ENCODE data around the gene PHLPP1.
A peak's percentile ranks its signal among the peaks of the same experiment; 100 is the strongest.

Gene PHLPP1

GRCh38 chr18:62736077-62736855, 20.9 kb downstream of the PHLPP1 start:
- no peaks in the 10 kb centered on the region for H3K36me3 ChIP-seq (replicated peaks; ENCODE audit: insufficient read depth, low read length)
- no peaks in the 10 kb centered on the region for H4K20me1 ChIP-seq (ENCODE audit: insufficient read depth, low read length)
- no peak for TF ChIP-seq CTCF (IDR thresholded peaks at IDR 0.05; ENCODE audit: low read length)
- TF ChIP-seq EZH2 (optimal IDR thresholded peaks at IDR 0.05; ENCODE audit: low read depth, low read length), result no peak
- TF ChIP-seq EZH2phosphoT487 (IDR thresholded peaks at IDR 0.05; ENCODE audit: low read length), result no peak
- H3K9ac ChIP-seq (ENCODE audit: low read length), result no peak overlapping the region
- no peak overlapping the region for H3K4me2 ChIP-seq (ENCODE audit: low read depth, low read length)
- DNase-seq, result no peak
- H3K9me2 ChIP-seq (replicated peaks; ENCODE audit: insufficient read depth, low read length), result no peaks in the 10 kb centered on the region
- peaks cover 12% of the 10 kb centered on the region; the same call in 1 of the 2 replicates for H3K79me2 ChIP-seq (ENCODE audit: low read length)
- no peaks in the 10 kb centered on the region for H3K27me3 ChIP-seq (replicated peaks; ENCODE audit: insufficient read depth, low read length)
- H3F3A ChIP-seq (ENCODE audit: insufficient read depth, low read length), result no peaks in the 10 kb centered on the region
- H3K4me1 ChIP-seq (ENCODE audit: low read length), result peaks cover 6% of the 10 kb centered on the region; the same call in 1 of the 2 replicates
- H2AFZ ChIP-seq (ENCODE audit: low read length), result no peak overlapping the region
- no peaks in the 10 kb centered on the region for H3K9me3 ChIP-seq (replicated peaks; ENCODE audit: insufficient read depth, low read length)
- H3K27ac ChIP-seq (ENCODE audit: low read length), result no peak overlapping the region
- H3K4me3 ChIP-seq (ENCODE audit: low read length), result no peak overlapping the region

DNA sequence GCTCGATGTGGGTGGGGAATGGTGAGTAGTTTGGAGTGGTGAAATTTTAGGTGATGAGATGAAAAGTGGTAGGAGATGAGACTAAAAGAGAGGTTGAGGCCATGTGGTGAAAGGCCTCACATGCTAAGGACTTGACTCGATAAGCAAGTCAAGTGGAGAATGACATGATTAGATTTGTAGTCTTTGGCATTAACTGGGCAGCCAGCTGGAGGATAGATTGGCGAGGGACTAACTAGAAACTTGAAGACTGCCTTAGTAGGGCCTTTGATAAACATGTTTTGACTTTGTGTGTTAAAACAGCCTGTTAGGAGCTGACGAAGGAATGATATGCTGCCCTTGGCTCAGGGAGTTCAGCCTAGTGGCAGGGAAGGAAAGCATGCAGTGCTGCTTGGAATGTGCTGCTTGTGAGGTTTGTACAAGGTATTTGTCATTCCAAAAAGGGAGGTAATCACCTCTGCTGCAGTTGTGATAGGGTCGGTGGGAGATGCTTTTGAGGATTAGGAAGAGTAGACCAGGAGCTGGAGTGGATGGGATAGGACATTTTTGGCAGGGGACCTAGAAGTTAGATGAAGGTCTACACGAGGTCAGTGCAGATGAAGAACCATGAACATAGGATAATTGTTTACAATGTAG, 22.0 kb downstream of the PHLPP1 start:
- no peak overlapping the region for H3K9ac ChIP-seq (ENCODE audit: low read length)
- H3K36me3 ChIP-seq (replicated peaks; ENCODE audit: insufficient read depth, low read length), result no peaks in the 10 kb centered on the region

GRCh38 chr18:62738639-62739038, 23.3 kb downstream of the PHLPP1 start:
- H3K36me3 ChIP-seq (replicated peaks; ENCODE audit: insufficient read depth, low read length), result no peaks in the 10 kb centered on the region
- H4K20me1 ChIP-seq (ENCODE audit: insufficient read depth, low read length), result no peaks in the 10 kb centered on the region
- no peak for TF ChIP-seq CTCF (IDR thresholded peaks at IDR 0.05; ENCODE audit: low read length)
- no peak for TF ChIP-seq EZH2 (optimal IDR thresholded peaks at IDR 0.05; ENCODE audit: low read depth, low read length)
- TF ChIP-seq EZH2phosphoT487 (IDR thresholded peaks at IDR 0.05; ENCODE audit: low read length), result no peak
- H3K27ac ChIP-seq (ENCODE audit: low read length), result no peak overlapping the region
- H3K4me2 ChIP-seq (ENCODE audit: low read depth, low read length), result no peak overlapping the region
- H2AFZ ChIP-seq (ENCODE audit: low read length), result no peak overlapping the region
- H3K27me3 ChIP-seq (replicated peaks; ENCODE audit: insufficient read depth, low read length), result no peaks in the 10 kb centered on the region
- peaks cover 6% of the 10 kb centered on the region; the same call in 1 of the 2 replicates for H3K4me1 ChIP-seq (ENCODE audit: low read length)
- no peaks in the 10 kb centered on the region for H3F3A ChIP-seq (ENCODE audit: insufficient read depth, low read length)
- H3K9me2 ChIP-seq (replicated peaks; ENCODE audit: insufficient read depth, low read length), result no peaks in the 10 kb centered on the region
- no peaks in the 10 kb centered on the region for H3K9me3 ChIP-seq (replicated peaks; ENCODE audit: insufficient read depth, low read length)
- no peak overlapping the region for H3K4me3 ChIP-seq (ENCODE audit: low read length)
- no peak overlapping the region for H3K9ac ChIP-seq (ENCODE audit: low read length)
- H3K79me2 ChIP-seq (ENCODE audit: low read length), result peaks cover 5% of the 10 kb centered on the region; the same call in 1 of the 2 replicates
- peak; percentile 21 for DNase-seq

More for the DNA sequence above, 22.0 kb downstream of the PHLPP1 start:
- Histone ChIP-seq H3K79me2 (ENCODE audit: low read length) (peaks cover 12% of the 10 kb centered on the region; the same call in 1 of the 2 replicates), H4K20me1 (ENCODE audit: insufficient read depth, low read length) (no peaks in the 10 kb centered on the region), H3K4me2 (ENCODE audit: low read depth, low read length) (no peak overlapping the region), H3K27ac (ENCODE audit: low read length) (no peak overlapping the region), H3F3A (ENCODE audit: insufficient read depth, low read length) (no peaks in the 10 kb centered on the region), H3K9me2 (replicated peaks; ENCODE audit: insufficient read depth, low read length) (no peaks in the 10 kb centered on the region), H3K4me1 (ENCODE audit: low read length) (peaks cover 6% of the 10 kb centered on the region; the same call in 1 of the 2 replicates), H3K9me3 (replicated peaks; ENCODE audit: insufficient read depth, low read length) (no peaks in the 10 kb centered on the region), H2AFZ (ENCODE audit: low read length) (no peak overlapping the region), H3K4me3 (ENCODE audit: low read length) (no peak overlapping the region), H3K27me3 (replicated peaks; ENCODE audit: insufficient read depth, low read length) (no peaks in the 10 kb centered on the region)
- TF ChIP-seq EZH2phosphoT487 (IDR thresholded peaks at IDR 0.05; ENCODE audit: low read length) (no peak), EZH2 (optimal IDR thresholded peaks at IDR 0.05; ENCODE audit: low read depth, low read length) (no peak), CTCF (IDR thresholded peaks at IDR 0.05; ENCODE audit: low read length) (no peak)
- DNase-seq, result no peak
